IPS-NIHi11 (cell line): Measurements from ENCODE around the gene DARS1.
A peak's percentile ranks its signal among the peaks of the same experiment; 100 is the strongest.

Source experiments
- DNase-seq: peaks from one replicate; pipeline ENCODE4 v3.0.0; 2012; ENCODE audit warnings: mixed read lengths, low spot score

Gene DARS1

DNA sequence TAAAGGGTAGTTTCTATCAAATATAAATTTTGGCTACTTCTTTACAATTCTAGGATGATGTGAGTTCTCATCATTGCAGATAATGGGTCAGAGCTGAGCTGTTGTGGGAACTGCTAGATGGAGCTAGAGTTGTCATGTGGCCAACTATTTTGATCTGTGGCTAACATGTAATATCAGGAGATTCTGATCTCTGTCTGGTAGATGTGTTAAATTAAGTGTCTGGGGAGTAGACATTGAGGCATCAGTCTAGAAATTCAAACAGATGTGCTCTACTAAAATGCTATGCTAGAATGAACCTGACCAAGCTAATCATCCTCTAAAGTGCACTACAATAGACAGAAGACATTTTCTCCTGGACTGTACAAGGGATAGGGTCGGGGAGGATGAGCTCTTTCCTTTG lies 30.3 kb upstream of the DARS1 start:
- DNase-seq: no peak

DNA sequence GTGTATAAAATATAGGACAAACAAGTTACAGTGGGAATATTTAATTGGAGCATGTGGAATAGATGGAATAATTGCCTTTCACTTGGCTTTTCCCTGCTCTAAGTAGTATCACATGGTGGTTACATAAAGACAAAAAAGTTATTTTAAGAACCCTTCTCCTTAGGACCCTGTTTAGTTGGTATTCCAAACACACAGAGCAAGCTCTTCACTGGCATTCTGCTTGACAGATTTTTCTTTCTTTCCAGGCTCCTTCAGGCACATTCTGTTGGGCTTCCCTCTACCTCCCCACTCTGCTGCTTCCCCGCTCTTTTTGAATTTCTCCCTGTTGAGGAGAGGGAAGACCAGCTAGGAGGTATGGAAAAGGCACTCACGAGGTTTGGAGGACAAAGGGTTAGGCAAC lies 29.0 kb upstream of the DARS1 start:
- no peak for DNase-seq

DNA sequence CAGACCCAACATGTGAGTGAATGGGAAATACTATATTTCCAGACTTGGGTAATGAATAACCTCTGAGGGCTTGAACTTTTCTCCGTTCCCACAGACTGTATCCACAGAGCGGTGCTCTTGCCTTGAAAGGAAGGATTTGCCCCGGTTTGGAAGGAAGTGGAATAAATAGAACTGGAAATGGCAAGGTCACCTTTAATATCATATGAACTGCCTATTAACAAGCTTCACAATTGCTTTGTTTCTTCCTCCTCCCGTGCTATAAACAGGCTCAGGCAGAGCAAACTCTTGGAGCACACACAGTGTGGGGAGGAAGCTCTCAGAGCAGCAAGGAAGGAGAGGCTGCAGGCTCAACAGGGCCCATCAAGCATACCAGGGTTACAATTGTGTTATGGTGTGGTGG lies 28.5 kb upstream of the DARS1 start:
- DNase-seq: no peak

DNA sequence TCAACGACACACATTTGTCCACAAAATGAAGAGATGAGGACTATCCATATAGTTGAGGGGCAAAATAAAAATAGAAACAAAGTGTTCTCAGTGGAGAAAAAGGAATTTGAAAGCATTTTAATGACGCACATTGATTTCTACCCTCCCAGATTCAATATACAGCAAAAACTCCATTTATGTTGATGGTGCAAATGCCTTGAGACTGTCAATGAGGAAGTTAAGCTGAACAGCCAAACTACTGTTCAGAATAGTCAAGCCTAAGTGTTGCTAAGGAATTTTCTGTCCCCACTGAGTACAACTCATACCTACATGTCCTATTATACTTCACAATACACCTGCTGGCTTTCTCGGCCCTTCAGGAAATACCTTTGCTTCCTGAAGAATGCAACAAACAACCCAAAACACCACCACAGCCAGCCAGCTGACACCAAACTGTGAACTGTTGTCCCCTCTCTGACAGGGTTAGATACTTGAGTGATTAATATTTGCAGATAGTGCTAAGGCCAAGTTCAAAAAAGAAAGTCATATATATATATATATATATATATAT lies 27.8 kb upstream of the DARS1 start:
- DNase-seq: peak; percentile 14

DNA sequence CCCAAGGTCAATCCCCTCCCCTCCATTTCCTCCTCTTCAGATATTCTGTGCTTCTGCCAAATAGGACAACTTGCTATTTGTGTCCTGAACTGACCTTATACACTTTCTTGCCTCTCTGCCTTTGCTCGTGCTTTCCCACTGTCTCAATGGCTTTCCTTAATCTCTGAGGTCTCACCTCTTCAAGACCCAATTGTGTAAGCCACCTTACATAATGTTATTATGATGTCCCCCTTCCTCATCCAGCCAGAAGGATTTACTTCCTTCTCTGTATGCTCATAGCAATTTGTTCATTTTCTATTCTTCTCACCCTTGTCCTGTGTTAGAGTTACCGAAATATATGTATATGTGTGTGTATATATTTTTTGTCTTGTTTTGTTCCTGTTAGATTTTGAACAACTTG lies 26.9 kb upstream of the DARS1 start:
- DNase-seq: no peak

DNA sequence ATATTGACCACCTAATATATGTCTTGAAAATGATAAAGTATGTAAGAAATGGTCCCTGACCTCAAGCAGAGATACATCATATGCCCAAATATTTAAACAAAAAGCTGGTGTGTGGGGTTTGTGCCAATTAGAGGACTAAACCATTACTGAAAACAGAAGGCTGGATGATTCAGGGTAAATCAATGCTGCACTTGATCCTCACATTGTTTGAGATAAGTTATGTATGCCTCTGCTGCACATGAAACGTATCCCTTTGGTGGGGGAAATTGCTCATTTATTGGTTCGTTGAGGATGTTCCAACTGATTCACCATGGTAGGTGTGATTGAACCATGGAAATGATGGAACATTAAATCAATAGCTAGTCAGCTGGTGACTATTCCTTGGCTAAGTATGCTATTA lies 24.7 kb upstream of the DARS1 start:
- no peak for DNase-seq

DNA sequence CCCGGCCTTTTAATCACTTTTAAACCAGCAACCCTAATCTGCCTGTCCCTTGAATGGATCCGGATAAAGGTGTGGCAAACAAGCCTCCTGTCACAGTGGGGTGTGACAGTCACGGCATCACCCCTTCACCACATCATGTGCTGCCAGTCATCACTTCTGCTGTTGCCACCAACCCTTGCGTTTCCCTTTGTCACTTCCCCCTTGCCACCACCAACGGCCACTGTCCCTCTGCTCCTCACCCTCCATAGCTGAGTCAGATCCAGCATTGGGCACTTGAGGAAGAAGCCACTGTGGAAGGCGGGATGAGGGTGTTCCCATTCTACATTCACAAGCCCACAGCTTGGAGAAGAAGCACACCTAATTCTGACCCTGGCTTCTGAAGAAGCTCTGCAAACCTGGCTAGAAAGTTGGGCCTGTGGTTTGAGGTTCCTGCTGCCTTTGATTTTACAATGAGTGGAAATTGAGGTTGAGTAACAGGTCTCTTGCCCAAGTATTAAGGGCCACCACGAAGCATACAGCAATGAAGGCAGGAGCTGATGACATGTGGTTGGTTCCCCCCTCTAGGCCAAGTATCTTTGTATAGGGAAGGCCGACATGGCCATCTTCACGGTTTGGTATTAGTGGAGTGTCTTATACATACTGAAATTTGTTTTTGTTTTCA lies 22.9 kb upstream of the DARS1 start:
- DNase-seq: no peak

DNA sequence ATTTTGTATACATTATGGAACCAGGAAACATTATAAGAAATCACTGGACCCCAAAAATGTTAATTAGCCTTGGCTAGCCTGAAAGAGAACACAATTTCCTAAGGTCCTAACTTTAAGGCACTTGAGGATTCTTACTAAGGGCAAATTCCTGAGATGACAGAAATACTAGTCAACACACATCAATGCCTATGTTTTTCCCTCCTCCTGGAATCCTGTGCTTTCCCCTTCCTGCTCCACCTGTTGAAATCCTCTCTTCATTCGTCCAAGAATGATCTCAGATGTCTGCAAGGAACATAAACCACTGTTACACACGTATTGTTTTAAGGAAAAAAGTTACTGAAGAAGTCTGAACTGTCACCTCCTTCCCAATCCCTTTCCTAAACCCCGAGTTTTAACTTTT lies 21.2 kb upstream of the DARS1 start:
- DNase-seq: peak; percentile 10

DNA sequence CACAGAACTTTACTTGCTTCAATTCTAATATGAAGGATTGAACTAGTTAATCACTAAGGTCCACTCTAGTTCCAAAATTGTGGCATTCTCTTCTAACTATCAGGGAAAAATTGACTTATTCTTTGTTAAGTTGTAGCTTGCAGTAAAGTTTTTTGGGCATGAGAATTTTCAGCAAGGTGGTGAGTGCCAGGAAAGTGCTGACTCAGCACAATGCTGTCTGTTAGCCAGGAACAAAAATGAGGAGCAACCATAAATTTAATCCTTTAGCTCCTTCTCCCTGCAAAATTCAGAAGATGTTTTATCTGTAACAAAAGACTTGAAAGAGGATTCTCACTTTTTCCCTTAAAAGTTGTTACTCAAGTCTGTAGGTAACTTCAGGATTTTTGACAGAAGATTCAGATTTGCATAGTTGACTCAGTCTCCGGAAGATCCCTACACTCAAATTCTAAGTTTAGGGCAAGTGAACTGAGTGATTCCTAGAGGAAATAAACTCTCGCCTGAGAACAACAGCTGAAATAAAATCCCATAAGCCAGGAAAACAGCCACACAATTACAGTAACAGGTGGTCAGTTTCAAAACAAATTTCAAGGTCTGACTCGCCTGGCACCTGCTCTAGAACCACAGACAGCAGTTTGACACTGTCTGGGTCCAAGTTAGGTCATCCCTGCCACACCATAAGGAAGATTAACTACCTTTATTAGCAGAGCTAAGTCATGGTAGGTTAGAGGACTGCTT lies 20.2 kb upstream of the DARS1 start:
- DNase-seq: no peak

DNA sequence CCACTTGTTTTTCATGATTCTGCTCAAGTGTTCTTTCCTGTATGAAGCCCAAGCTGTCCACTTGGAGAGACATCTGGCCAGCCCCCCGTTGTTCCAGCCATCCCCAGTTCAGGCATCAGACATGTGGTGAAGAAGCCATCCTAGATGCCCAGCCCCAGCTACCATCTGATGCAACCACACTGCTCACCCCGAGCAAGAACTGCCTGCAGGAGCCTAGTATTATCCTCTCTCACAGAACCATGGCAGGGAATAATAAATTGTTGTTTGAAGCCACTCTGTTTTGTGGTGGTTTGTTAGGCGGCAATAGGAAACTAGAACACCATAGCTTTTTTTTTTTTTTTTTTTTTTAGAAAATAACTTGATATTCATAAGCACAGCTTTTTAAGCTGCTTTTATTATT lies 19.5 kb upstream of the DARS1 start:
- DNase-seq: no peak

DNA sequence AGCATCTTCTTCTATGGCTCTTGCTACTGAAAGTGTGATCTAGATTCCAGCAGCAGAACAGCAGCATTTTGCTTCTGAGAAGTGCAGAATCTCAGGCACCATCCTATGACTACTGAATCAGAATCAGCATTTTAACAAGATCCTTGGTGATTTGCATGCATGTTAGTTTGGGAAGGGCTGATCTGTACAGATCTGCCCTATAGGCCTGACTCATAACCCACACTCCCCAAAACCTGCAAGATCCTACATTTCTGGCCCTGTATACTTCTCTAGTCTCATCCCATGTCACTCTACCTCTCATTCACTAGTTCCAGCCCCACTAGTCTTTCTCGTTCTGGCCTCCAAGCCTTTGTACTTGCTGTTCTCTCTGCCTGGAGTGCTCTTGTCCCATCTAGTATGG lies 15.7 kb upstream of the DARS1 start:
- DNase-seq: no peak

DNA sequence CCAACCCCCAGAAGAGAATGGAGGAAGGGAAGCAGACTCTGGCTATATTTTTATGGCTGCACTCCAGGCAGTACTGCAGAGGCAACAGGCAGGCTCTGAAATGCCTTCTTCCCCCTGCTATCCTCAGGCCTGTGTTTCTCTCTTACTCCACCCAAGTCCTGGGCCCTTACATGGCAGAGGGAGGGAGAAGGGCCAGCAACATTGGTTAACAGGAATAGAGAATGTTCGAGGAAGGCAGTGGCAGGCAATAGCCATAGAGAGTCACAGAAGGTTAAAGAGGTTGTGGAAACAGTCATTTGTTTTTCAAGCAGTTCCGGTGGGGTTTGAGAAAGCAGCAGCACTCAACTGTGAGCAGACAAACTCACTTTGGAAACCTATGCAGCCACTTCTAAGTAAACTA lies 15.1 kb upstream of the DARS1 start:
- DNase-seq: no peak

DNA sequence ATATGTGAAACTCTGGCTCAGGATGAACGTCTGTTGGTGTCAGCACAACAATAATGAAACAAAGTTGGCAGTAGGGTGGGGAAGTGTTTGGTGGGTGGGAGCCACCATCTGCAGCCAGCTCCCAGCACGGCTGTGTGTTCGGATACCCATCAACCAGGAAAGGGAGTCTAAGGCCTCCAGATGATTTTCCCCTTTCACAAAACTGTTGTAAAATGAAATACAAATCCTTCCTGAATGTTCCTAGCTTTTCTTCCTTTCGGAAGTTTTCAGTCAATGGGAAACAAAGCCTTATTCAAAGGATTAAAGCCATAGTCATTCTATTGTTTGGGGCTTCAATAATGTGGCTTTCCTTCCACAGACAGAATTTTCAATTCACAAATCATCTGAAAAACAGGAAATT lies 14.5 kb upstream of the DARS1 start:
- no peak for DNase-seq

DNA sequence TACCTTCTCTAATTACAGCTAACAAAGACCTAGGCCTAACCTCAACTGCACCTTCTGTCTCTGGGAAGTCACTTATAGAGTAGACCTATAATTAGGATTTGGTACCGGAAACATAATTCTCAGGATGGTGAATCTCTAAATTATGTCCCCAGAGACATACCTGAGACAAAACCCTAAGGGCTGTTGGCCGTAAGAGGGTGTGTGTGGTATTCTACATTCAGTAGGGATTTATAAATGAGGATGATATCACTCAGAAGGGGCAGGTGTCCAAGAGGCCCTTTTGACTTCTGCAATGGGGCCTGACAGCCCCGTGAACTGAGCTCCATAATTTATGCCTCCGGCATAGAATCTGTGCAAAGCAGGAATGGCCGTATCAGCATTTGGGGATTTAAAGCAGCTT lies 13.5 kb upstream of the DARS1 start:
- DNase-seq: no peak

DNA sequence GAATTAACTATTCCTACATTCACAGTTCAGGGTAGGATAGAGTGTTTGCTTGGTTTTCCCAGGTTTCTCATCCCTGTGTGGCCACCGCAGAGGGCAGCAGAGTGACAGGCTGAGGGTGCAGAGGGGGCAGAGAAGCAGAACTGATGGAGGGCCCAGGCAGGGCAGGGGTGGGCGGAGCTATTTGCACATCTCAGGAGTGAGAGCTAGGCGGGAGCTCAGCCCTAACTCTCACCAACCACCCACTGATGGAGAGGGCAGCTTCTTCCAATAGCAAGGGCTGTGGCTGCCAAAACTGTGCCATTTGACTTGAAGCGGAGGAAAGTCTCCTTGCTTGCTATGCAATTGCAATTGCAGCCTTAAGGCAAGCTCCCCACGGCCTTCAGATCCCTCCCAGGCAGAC lies 12.0 kb upstream of the DARS1 start:
- DNase-seq: peak; percentile 83

DNA sequence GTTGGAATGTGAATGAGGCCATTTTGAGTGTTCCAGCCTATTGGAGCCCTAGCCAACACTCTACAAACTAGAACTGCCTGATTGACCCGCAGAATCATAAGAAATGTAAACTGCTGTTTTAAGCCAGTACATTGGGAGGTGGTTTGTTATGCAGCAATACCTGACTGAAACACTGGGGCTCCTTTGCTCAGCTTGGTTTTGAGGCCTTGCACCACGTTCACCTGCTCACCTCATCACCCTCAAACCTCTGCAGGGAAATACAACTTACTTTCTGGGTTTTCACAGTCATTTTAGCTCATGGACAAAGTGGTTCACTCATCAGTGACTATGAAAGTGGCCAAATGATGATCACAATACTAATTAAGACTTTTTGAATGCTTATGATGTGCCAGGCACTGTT lies 10.9 kb upstream of the DARS1 start:
- DNase-seq: no peak

DNA sequence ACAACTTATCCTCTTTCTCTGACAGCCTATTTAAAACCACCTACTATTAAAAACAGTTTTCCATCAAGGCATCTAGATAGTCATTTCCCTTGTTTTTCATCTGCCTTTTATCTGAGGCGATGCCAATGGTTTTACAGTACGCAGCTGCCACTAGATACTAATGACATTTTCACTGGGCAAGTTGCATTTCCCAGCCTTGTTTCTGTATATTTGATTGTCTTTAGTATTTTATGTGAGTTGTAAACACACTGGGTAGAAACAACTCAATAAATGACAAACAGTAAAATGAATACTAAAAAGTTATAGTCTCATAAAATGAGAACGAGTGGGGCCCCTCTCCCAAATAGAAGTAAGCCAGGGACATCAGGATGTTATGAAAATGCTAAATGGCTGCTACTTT lies 8.9 kb upstream of the DARS1 start:
- no peak for DNase-seq

DNA sequence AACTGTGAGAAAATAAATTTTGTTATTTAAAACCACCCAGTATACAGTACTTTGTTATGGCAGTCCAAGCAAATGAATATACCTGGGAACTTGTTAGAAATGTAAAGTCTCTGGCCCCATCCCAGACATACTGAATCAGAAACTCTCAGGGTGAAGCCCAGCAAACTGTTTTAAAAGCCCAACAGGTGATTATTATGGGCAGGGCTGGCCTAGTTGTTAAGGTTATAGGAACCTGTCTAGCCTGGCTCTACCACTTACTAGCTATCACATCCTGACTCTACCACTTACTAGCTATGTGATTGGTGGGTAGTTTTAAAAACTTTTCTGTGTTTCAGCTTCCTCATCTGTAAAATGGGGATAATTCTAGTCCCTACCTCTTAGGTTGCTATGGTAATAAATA lies 8.0 kb upstream of the DARS1 start:
- no peak for DNase-seq

DNA sequence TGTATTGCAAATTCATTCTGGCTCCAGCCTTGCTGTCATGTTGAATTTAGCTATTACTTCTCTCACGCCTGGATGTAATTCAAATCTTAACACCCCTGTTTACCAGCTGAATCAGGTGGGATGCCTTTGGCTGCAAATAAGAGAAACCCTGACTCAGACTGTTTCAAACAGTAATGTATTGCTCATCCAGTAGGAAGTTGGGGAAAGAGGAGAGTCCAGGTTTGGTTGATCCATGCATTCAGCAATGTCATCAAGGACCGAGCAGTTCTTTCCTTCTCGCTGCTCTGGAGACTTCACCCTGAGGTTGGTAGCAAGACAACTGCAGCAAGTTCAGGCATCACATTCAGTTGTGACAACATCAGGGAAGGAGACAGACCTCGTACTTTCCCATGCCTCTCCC lies 6.4 kb upstream of the DARS1 start:
- no peak for DNase-seq

DNA sequence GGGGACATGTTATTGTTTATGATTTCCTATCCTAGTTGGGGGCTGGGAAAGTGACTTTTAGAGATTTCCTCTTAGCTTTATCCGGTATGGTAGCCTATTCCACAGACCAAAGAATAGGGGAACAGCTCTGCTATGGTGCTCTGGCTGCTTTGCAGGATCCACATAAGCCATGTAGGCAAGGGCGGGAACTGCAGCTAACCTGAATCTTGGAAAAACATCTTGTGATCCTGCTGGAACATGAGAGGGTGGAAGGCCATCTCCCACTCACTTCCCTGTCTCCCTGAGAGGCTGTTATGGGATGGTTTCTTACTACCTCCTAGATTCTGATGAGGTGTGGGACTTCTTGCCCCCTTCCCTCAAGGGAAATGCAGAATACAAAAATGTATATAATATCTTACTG lies 2.0 kb upstream of the DARS1 start:
- DNase-seq: no peak

DNA sequence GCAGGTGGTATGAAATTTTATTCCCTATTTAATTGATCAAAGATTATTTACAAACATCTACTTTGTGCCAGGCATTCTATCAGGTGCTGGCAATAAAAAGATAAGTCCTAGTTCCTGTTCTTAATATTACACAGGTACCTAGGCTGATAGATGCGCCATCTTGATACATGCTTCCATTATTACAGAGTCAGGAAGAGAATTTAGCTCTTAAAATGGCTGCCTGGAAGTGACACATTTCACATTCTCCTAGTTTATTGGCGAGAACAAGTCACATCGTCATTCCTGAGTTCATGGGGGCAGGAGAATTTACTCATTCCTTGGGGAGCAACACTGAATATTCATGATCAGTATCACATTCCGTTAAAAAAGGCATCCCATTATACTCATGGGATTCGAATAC lies 1.1 kb upstream of the DARS1 start:
- no peak for DNase-seq

DNA sequence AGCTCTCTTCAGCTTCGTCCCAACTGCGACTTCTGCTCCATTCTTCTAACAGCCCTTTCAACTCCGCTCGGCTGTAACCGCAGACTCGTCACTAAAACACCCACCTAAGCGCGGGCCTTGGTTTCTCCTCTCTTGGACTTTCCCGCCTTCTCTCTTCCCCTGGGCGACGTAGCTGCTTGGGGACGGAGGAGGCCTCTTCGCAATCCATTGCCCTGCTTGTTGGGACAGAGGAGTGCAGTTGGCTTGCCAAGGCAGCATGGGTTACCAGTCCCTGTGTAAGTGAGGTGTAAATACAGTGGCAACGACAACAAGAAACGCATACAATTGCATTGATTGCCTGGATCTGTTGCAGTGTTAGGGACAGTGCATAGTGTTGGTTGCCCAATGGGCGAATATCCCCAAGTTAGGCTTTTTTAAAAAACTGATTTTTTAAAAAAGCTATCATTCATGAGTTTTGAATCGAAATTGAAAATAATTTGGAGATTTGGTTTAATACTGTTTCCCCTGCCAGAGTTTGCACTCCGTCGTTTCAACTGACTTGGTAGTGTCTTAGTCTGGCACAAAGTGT lies 484 bp upstream of the DARS1 start:
- DNase-seq: no peak

DNA sequence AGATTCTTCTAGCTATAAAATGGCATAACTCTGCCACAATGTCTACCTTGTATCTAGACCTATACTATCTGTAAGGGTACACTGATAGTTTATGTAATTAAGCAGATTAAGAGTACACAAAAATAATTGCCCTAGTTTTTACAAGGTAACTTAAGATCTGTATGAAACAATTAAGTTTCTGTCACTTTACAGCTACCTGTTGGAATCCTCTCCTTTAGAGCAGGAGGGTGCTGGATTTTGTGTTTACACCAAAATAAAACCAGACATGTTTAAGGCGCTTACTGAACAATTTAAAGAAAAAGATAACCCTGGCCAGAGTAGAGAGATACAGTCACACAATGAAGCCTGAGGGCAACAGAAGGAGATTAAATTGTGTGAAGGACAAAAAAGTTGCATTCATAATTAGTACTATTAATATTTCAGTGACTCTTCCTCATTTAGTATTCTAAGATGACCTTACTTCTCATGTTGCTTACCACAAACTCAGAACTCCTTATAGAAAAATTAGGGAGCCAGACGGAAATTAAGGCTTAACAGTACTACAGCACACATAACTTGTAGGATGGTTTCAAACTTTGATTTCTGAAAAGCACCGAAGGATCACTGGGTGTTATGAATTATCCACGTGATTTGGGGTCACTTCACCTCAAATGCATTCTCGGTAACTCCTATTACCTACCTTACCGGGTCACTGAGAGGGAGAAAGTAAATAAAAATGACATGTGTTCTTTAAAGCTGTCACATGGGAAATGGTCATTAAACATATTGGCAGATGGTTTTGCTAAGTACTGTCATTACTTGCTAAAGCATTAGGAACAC lies 1.0 kb downstream of the DARS1 start:
- DNase-seq: no peak
